ENCODE results near the gene LONRF3.
"Not testable (repeated sequence)": the region's sequence is repeated elsewhere in the genome, so short reads cannot be mapped to it uniquely, and the experiment has no call there.

The LONRF3 gene

GRCh38 chrX:118983513-118983912 is 9.1 kb downstream of the LONRF3 start:
- no peak for DNase-seq (ENCODE audit: low read depth in 2 of 3, low spot score in 1 of 3)

DNA sequence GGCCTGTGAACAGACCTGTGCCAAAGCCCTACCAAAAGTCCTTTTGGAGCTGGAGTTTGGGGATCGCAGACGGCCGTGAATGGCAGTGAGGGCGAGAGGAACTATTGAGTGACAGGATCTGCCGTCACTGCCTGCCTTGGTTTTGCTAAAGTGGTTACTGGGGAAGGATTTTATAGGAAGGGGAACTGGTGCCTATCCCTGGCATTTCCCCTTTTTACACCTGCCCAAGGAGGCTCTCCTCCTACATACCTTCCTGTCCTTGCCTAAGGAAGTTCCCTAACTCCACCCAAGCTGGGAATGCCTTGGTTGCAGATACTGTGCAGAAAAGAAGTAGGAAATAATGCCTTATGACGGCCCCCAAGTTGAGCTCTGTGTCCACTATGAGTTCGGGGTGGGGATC is 14.5 kb downstream of the LONRF3 start:
- DNase-seq (ENCODE audit: low read depth in 2 of 3, low spot score in 1 of 3) = no peak

GRCh38 chrX:118989886-118990285 is 15.5 kb downstream of the LONRF3 start:
- no peak for DNase-seq (ENCODE audit: low read depth in 2 of 3, low spot score in 1 of 3)

GRCh38 chrX:118990512-118991227 is 16.3 kb downstream of the LONRF3 start:
- no peak for DNase-seq (ENCODE audit: low read depth in 2 of 3, low spot score in 1 of 3)

- DNase-seq (ENCODE audit: low read depth in 2 of 3, low spot score in 1 of 3) = not testable (repeated sequence)
These were observed 18.2 kb downstream of the LONRF3 start for GRCh38 chrX:118992441-118993121.

DNA sequence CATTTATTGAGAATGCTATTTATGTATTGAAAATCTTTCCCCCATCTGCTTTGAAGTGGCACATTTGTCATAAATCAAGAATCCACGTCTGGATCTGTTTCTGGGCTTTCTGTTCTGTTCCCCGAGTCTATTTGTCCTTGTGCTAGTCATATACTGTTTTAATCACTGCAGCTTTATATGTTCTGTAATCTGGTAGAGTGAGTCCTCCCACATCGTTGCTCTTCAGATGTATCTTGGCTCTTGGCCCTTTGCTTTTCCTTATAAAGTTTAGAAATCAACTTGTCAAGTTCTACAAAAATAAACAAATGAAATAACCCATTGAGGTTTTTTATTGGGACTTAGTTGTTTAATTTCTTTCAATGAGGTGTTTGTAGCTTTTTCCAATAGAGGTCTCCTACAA is 29.0 kb downstream of the LONRF3 start:
- DNase-seq (ENCODE audit: low read depth in 2 of 3, low spot score in 1 of 3) = no peak

GRCh38 chrX:119004920-119005524 is 30.6 kb downstream of the LONRF3 start:
- DNase-seq (ENCODE audit: low read depth in 2 of 3, low spot score in 1 of 3) = peak; percentile 15 to 40 (median 21)

GRCh38 chrX:119007189-119007770 is 32.9 kb downstream of the LONRF3 start:
- DNase-seq (ENCODE audit: low read depth in 2 of 3, low spot score in 1 of 3) = no peak

DNA sequence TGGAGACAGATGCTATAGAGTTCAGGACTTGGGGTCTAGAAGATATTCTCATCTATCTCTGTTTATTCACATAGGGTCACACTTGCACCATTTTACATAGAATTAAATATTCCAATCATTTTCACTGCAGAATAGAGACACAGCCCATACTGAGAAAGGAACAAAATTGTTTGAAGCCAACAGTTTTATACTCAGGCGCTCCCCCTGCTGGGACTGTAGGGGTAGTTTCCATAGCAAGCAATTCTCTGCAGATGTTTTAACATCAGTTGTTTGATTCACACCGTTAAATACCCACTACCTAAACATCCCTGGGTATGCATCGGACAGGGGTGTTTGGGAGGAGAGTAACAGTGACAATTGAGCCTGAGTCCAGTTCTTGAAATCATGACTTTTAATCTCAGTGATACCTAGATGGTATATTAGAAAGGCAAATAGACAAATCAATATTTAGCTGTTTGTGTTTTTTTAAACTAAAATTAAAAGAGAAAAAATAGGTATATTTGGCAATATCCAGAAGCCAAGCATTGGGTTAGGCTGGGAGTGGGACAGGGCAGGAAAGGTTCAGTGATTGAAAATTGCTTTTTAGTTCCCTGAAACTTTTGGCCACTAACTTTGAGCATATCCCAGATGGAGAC is 33.8 kb downstream of the LONRF3 start:
- peak in 1 of 3 donors; percentile 30 for DNase-seq (ENCODE audit: low read depth in 2 of 3, low spot score in 1 of 3)

- no peak for DNase-seq (ENCODE audit: low read depth in 2 of 3, low spot score in 1 of 3)
These were observed 34.7 kb downstream of the LONRF3 start for GRCh38 chrX:119009071-119009470.

- no peak for DNase-seq (ENCODE audit: low read depth in 2 of 3, low spot score in 1 of 3)
These were observed 36.1 kb downstream of the LONRF3 start for GRCh38 chrX:119010491-119010890.

GRCh38 chrX:119013164-119013563 is 38.7 kb downstream of the LONRF3 start:
- no peak for DNase-seq (ENCODE audit: low read depth in 2 of 3, low spot score in 1 of 3)

GRCh38 chrX:119015407-119016237 is 41.2 kb downstream of the LONRF3 start:
- peak; percentile 32 to 39 (median 36) for DNase-seq (ENCODE audit: low read depth in 2 of 3, low spot score in 1 of 3)

- no peak for DNase-seq (ENCODE audit: low read depth in 2 of 3, low spot score in 1 of 3)
These were observed 42.7 kb downstream of the LONRF3 start for GRCh38 chrX:119017077-119017476.

DNA sequence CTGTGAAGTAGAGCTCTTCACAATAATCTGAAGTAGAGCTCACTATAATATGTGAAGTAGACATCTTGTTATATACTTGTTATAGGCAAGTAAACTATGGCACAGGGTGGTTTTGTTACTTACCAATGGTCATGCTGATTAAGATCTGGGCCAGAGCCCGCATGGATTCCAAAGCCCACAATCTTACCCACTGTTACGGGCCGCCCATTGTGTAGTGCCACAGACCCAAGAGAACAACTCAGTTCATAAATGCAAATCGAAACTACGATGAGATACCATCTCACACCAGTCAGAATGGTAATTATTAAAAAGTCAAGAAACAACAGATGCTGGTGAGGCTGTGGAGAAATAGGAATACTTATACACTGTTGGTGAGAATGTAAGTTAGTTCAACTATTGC is 51.5 kb downstream of the LONRF3 start:
- no peak for DNase-seq (ENCODE audit: low read depth in 2 of 3, low spot score in 1 of 3)

DNA sequence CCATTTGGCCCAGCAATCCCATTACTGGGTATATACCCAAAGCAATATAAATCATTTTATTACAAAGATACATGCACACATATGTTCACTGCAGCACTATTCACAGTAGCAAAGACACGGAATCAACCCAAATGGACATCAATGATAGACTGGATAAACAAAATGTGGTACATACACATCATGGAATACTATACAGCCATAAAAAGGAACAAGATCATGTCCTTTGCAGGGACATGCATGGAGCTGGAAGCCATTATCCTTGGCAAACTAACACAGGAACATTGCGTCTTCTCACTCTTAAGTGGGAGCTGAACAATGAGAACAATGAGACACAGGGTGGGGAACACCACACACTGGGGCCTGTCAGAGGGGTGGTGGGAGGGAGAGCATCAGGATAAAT is 51.9 kb downstream of the LONRF3 start:
- not testable (repeated sequence) for DNase-seq (ENCODE audit: low read depth in 2 of 3, low spot score in 1 of 3)

- DNase-seq (ENCODE audit: low read depth in 2 of 3, low spot score in 1 of 3) = not testable (repeated sequence)
These were observed 53.7 kb downstream of the LONRF3 start for GRCh38 chrX:119027960-119028732.

DNA sequence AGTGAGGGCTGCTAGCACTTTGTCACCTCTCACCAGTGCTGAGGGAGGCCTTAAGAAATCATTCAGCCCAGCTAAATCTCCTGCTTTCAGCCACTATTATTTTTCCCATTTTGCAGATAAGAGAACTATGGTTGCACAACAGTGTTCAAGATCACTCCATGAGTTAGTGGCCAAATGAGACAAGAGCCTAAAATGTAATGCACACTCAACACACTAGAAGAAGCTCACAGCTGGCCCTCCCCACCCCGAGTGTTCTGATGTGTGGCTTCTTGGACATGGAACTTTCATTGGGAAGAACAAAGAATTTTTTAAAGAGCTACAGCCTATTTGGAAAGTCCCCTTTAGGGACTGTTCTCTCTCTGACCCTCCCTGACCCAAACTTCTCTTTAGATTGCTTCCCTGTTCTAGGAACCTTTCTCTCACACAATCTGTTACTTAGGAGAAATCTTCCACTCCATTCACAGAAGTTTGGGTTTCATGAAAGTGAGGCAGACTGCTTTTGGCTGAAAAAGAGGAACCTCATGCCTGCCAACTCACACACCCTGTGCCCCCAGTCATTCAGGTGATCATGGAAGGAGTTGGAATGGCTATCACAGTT is 54.4 kb downstream of the LONRF3 start:
- DNase-seq (ENCODE audit: low read depth in 2 of 3, low spot score in 1 of 3) = no peak

DNA sequence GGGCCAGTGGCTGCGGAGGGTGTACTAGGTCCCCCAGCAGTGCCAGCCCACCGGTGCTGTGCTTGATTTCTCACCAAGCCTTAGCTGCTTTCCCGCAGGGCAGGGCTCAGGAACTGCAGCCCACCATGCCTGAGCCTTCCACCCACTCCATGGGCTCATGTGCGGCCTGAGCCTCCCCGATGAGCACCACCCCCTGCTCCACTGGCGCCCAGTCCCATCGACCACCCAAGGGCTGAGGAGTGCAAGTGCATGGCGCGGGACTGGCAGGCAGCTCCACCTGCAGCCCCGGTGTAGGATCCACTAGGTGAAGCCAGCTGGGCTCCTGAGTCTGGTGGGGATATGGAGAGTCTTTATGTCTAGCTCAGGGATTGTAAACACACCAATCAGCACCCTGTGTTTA is 55.2 kb downstream of the LONRF3 start:
- DNase-seq (ENCODE audit: low read depth in 2 of 3, low spot score in 1 of 3) = not testable (repeated sequence)
